Stimulated activated CD8-positive, alpha-beta memory T cell treated with anti-CD3 and anti-CD28 coated beads, Interleukin-4, amount 100 ng/mL, for 24 hours (primary cell): Measurements from ENCODE around the gene GMCL2.
A peak's percentile ranks its signal among the peaks of the same experiment; 100 is the strongest.
"Not testable (repeated sequence)": the region's sequence is repeated elsewhere in the genome, so short reads cannot be mapped to it uniquely, and the experiment has no call there.

ENCODE experiments used
- DNase-seq: peaks from one replicate; pipeline ENCODE4 v3.0.0-alpha.2; 2020; ENCODE audit warnings: low read depth

The GMCL2 gene

GRCh38 chr5:178206166-178207101, 19.3 kb upstream of the GMCL2 start:
- no peak for DNase-seq

GRCh38 chr5:178205749-178206047, 18.5 kb upstream of the GMCL2 start:
- DNase-seq, result no peak

GRCh38 chr5:178204935-178205748, 18.0 kb upstream of the GMCL2 start:
- DNase-seq, result peak; percentile 71

GRCh38 chr5:178204182-178204934, 17.2 kb upstream of the GMCL2 start, which contains the start of gene HNRNPAB:
Gene HNRNPAB, plus strand, starts transcription at chr5:178204533. Its CDS starts 305 bp downstream, at chr5:178204838.
- peak; percentile 87 for DNase-seq

GRCh38 chr5:178203670-178204181, 16.6 kb upstream of the GMCL2 start:
- DNase-seq, result no peak

- no peak for DNase-seq
These were observed 15.4 kb upstream of the GMCL2 start for GRCh38 chr5:178202541-178202940.

- no peak for DNase-seq
These were observed 14.7 kb upstream of the GMCL2 start for GRCh38 chr5:178201927-178202235.

- DNase-seq, result no peak
These were observed 14.2 kb upstream of the GMCL2 start for GRCh38 chr5:178201221-178201926.

GRCh38 chr5:178199581-178200434, 12.6 kb upstream of the GMCL2 start:
- no peak for DNase-seq

GRCh38 chr5:178198706-178199105, 11.5 kb upstream of the GMCL2 start:
- DNase-seq, result no peak

GRCh38 chr5:178198151-178198550, 11.0 kb upstream of the GMCL2 start:
- not testable (repeated sequence) for DNase-seq

- no peak for DNase-seq
These were observed 9.8 kb upstream of the GMCL2 start for GRCh38 chr5:178196986-178197385.

- DNase-seq, result no peak
These were observed 9.2 kb upstream of the GMCL2 start for GRCh38 chr5:178196281-178196812.

GRCh38 chr5:178194026-178194425, 6.9 kb upstream of the GMCL2 start:
- no peak for DNase-seq

- DNase-seq, result no peak
These were observed 6.2 kb upstream of the GMCL2 start for GRCh38 chr5:178193251-178193809.

- no peak for DNase-seq
These were observed 5.6 kb upstream of the GMCL2 start for GRCh38 chr5:178192787-178193186.

GRCh38 chr5:178192244-178192643, 5.1 kb upstream of the GMCL2 start:
- no peak for DNase-seq

GRCh38 chr5:178191661-178192060, 4.5 kb upstream of the GMCL2 start:
- DNase-seq, result no peak

GRCh38 chr5:178189433-178189832, 2.3 kb upstream of the GMCL2 start:
- DNase-seq, result no peak

- no peak for DNase-seq
These were observed 744 bp downstream of the GMCL2 start for GRCh38 chr5:178186427-178186826.
